Activated B cell treated with CpG ODN at 0.5 μM for 24 hours (primary cell): ENCODE data around the gene MCAM. TPM values are rescaled to one million over a fixed set of nuclear protein-coding genes. Genes with fewer than 3 reads are reported as not detected.

Experiments used
- ATAC-seq: fragments of 200-7000 bp; cut with Tn5 transposase; one replicate; pipeline ENCODE4 v1.10.0; 2021; ENCODE audit warnings: low read depth, mild to moderate bottlenecking, moderate library complexity
- CTCF ChIA-PET: fragments of 350-600 bp; sonication (Branson Sonifier 250); formaldehyde crosslinking; loops from one replicate; lab custom pipeline; 2021; ENCODE audit warnings: antibody characterized with exemption; lab: Charles Lee
- POLR2A ChIA-PET: fragments of 350-600 bp; sonication (Branson Sonifier 250); formaldehyde crosslinking; loops from one replicate; lab custom pipeline; 2021; ENCODE audit warnings: antibody characterized with exemption; lab: Charles Lee
- DNase-seq: peaks from one replicate; pipeline ENCODE4 v3.0.0; 2022
- H3K27ac Mint-ChIP-seq: one replicate; pipeline ENCODE4 v1.8.0; 2020; ENCODE audit warnings: mixed read lengths
- H3K27me3 Mint-ChIP-seq: one replicate; pipeline ENCODE4 v1.8.0; 2021; ENCODE audit warnings: mixed read lengths
- H3K36me3 Mint-ChIP-seq: one replicate; pipeline ENCODE4 v1.8.0; 2021; ENCODE audit warnings: low read depth, mixed read lengths
- H3K4me1 Mint-ChIP-seq: one replicate; pipeline ENCODE4 v1.8.0; 2021; ENCODE audit warnings: mixed read lengths
- H3K4me3 Mint-ChIP-seq: one replicate; pipeline ENCODE4 v1.8.0; 2020; ENCODE audit warnings: mild to moderate bottlenecking, mixed read lengths
- H3K9me3 Mint-ChIP-seq: one replicate; pipeline ENCODE4 v1.8.0; 2020; ENCODE audit warnings: mixed read lengths
- CTCF ChIP-seq: fragments of 200-600 bp; IDR thresholded peaks from one replicate; pipeline ENCODE4 v1.8.0; 2022; ENCODE audit warnings: antibody characterized with exemption, mild to moderate bottlenecking
- intact Hi-C: fragments of 100-400 bp; cut with micrococcal nuclease; formaldehyde crosslinking; loops from one replicate; pipeline ENCODE4 v1.15.1; 2024
- total RNA-seq: library from RNA; stranded (reverse); gene quantifications from 2 replicates; pipeline ENCODE4 v1.2.3, GENCODE V29; 2022

Gene MCAM
- total RNA-seq, 1 donor from 2014 or later: 0.20 TPM

GRCh38 chr11:119357074-119357473, 40.1 kb upstream of the MCAM start:
- TF ChIP-seq CTCF: no peak
- ATAC-seq (no peak), DNase-seq (no peak)
- CTCF ChIA-PET: interaction anchor here (0.7 to 3.7 kb wide), 14 partner anchors 9 to 880 kb away, joined by 3 to 50 read pairs (median 4); partner anchors contain the start of genes C1QTNF5 and USP2
- intact Hi-C loops: no loop called here
- H3K36me3 Mint-ChIP-seq: no peaks in the 10 kb centered on the region
- POLR2A ChIA-PET: interaction anchor here (1.2 kb wide), 1 partner anchor 23 kb away, joined by 3 read pairs; the partner anchor contains the start of gene RNF26
- no peaks in the 10 kb centered on the region for H3K9me3 Mint-ChIP-seq
- peak overlapping the region; percentile 54 for H3K4me3 Mint-ChIP-seq
- H3K27me3 Mint-ChIP-seq: peaks cover 39% of the 10 kb centered on the region
- peaks cover 9% of the 10 kb centered on the region for H3K4me1 Mint-ChIP-seq
- no peak overlapping the region for H3K27ac Mint-ChIP-seq

- H3K27me3 Mint-ChIP-seq: peaks cover 43% of the 10 kb centered on the region
- intact Hi-C loops: loop anchor here (1.0 kb wide), 5 partner anchors 16 to 178 kb away; partner anchors contain the start of genes C1QTNF5 and USP2
- peak; percentile 75 for TF ChIP-seq CTCF
- peaks cover 9% of the 10 kb centered on the region for H3K4me1 Mint-ChIP-seq
- ChIA-PET CTCF (interaction anchor here (0.7 to 3.7 kb wide), 20 partner anchors 9 to 880 kb away, joined by 3 to 50 read pairs (median 4); partner anchors contain the start of genes C1QTNF5 and USP2), POLR2A (interaction anchor here (0.6 to 1.2 kb wide), 4 partner anchors 22 to 430 kb away, joined by 3 to 4 read pairs (median 3); partner anchors contain the start of gene RNF26)
- DNase-seq (peak; percentile 65), ATAC-seq (peak; percentile 90)
- H3K36me3 Mint-ChIP-seq: no peaks in the 10 kb centered on the region
- no peaks in the 10 kb centered on the region for H3K9me3 Mint-ChIP-seq
- peak overlapping the region; percentile 89 for H3K4me3 Mint-ChIP-seq
- peak overlapping the region; percentile 37 for H3K27ac Mint-ChIP-seq
Measured at GRCh38 chr11:119356349-119357031, 39.6 kb upstream of the MCAM start.

GRCh38 chr11:119355091-119355843, 38.3 kb upstream of the MCAM start:
- no peak overlapping the region for H3K27ac Mint-ChIP-seq
- intact Hi-C loops: no loop called here
- H3K9me3 Mint-ChIP-seq: no peaks in the 10 kb centered on the region
- ChIA-PET CTCF (interaction anchor here (1.0 to 3.7 kb wide), 8 partner anchors 10 to 753 kb away, joined by 3 to 50 read pairs (median 9); partner anchors contain the start of gene USP2), POLR2A (no interaction called here)
- ATAC-seq: no peak
- H3K27me3 Mint-ChIP-seq: peaks cover 44% of the 10 kb centered on the region
- no peak for DNase-seq
- TF ChIP-seq CTCF: no peak
- peak overlapping the region; percentile 35 for H3K4me3 Mint-ChIP-seq
- H3K4me1 Mint-ChIP-seq: peaks cover 9% of the 10 kb centered on the region
- H3K36me3 Mint-ChIP-seq: no peaks in the 10 kb centered on the region

- Mint-ChIP-seq H3K36me3 (no peaks in the 10 kb centered on the region), H3K9me3 (no peaks in the 10 kb centered on the region), H3K4me1 (peaks cover 7% of the 10 kb centered on the region), H3K27me3 (peaks cover 49% of the 10 kb centered on the region), H3K27ac (no peak overlapping the region), H3K4me3 (no peak overlapping the region)
- no peak for DNase-seq
- TF ChIP-seq CTCF: no peak
- intact Hi-C loops: no loop called here
- no peak for ATAC-seq
- ChIA-PET CTCF (interaction anchor here (0.8 kb wide), 1 partner anchor 8 kb away, joined by 3 read pairs; no protein-coding TSS in a partner anchor), POLR2A (no interaction called here)
Measured at GRCh38 chr11:119352857-119353260, 35.9 kb upstream of the MCAM start.

GRCh38 chr11:119351232-119351631, 34.3 kb upstream of the MCAM start:
- DNase-seq (no peak), ATAC-seq (no peak)
- POLR2A ChIA-PET: interaction anchor here (0.7 to 1.1 kb wide), 2 partner anchors 13 to 1013 kb away, joined by 3 read pairs; no protein-coding TSS in a partner anchor
- Mint-ChIP-seq H3K4me3 (no peak overlapping the region), H3K27me3 (peaks cover 53% of the 10 kb centered on the region), H3K36me3 (no peaks in the 10 kb centered on the region), H3K4me1 (peaks cover 3% of the 10 kb centered on the region), H3K27ac (no peak overlapping the region), H3K9me3 (no peaks in the 10 kb centered on the region)
- intact Hi-C loops: no loop called here
- no peak for TF ChIP-seq CTCF
- CTCF ChIA-PET: no interaction called here
